Measurements from ENCODE around the gene BRICD5.

Gene BRICD5

GRCh38 chr16:2195322-2196161, 15.1 kb downstream of the BRICD5 start:
- TF ChIP-seq, protein P1, sequence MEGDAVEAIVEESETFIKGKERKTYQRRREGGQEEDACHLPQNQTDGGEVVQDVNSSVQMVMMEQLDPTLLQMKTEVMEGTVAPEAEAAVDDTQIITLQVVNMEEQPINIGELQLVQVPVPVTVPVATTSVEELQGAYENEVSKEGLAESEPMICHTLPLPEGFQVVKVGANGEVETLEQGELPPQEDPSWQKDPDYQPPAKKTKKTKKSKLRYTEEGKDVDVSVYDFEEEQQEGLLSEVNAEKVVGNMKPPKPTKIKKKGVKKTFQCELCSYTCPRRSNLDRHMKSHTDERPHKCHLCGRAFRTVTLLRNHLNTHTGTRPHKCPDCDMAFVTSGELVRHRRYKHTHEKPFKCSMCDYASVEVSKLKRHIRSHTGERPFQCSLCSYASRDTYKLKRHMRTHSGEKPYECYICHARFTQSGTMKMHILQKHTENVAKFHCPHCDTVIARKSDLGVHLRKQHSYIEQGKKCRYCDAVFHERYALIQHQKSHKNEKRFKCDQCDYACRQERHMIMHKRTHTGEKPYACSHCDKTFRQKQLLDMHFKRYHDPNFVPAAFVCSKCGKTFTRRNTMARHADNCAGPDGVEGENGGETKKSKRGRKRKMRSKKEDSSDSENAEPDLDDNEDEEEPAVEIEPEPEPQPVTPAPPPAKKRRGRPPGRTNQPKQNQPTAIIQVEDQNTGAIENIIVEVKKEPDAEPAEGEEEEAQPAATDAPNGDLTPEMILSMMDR (IDR thresholded peaks at IDR 0.05): no peak

GRCh38 chr16:2194852-2195321, 15.8 kb downstream of the BRICD5 start:
- no peak overlapping the region for H3K27ac ChIP-seq
- H3K27me3 ChIP-seq (ENCODE audit: control insufficient read depth, insufficient read depth, low read length): no peaks in the 10 kb centered on the region
- peaks cover 2% of the 10 kb centered on the region for H3K79me2 ChIP-seq
- H3K4me3 ChIP-seq (ENCODE audit: low read depth, low read length): peak overlapping the region; percentile 53
- peaks cover 7% of the 10 kb centered on the region for H3K4me1 ChIP-seq
- peak overlapping the region; percentile 82 for H3K4me2 ChIP-seq (ENCODE audit: low read length)
- peak overlapping the region; percentile 76 for H2AFZ ChIP-seq
- no peak overlapping the region for H3K9ac ChIP-seq
- no peaks in the 10 kb centered on the region for H3K36me3 ChIP-seq (ENCODE audit: control insufficient read depth, insufficient read depth, low read length)
- no peaks in the 10 kb centered on the region for H3K9me3 ChIP-seq (ENCODE audit: control insufficient read depth, low read length)
- TF ChIP-seq, protein P1 (IDR thresholded peaks at IDR 0.05): peak; percentile 44

More at GRCh38 chr16:2195322-2196161, 15.1 kb downstream of the BRICD5 start:
- H3K79me2 ChIP-seq: peaks cover 2% of the 10 kb centered on the region
- no peak overlapping the region for H3K27ac ChIP-seq
- H2AFZ ChIP-seq: peak overlapping the region; percentile 76
- H3K4me1 ChIP-seq: peaks cover 7% of the 10 kb centered on the region
- no peaks in the 10 kb centered on the region for H3K36me3 ChIP-seq (ENCODE audit: control insufficient read depth, insufficient read depth, low read length)
- peak overlapping the region; percentile 53 for H3K4me3 ChIP-seq (ENCODE audit: low read depth, low read length)
- no peak overlapping the region for H3K9ac ChIP-seq
- peak overlapping the region; percentile 82 for H3K4me2 ChIP-seq (ENCODE audit: low read length)
- H3K9me3 ChIP-seq (ENCODE audit: control insufficient read depth, low read length): no peaks in the 10 kb centered on the region
- no peaks in the 10 kb centered on the region for H3K27me3 ChIP-seq (ENCODE audit: control insufficient read depth, insufficient read depth, low read length)

GRCh38 chr16:2194166-2194834, 16.4 kb downstream of the BRICD5 start:
- H3K27me3 ChIP-seq (ENCODE audit: control insufficient read depth, insufficient read depth, low read length): no peaks in the 10 kb centered on the region
- H3K4me2 ChIP-seq (ENCODE audit: low read length): no peak overlapping the region
- H3K27ac ChIP-seq: no peak overlapping the region
- H3K79me2 ChIP-seq: peaks cover 2% of the 10 kb centered on the region
- no peak overlapping the region for H2AFZ ChIP-seq
- peaks cover 7% of the 10 kb centered on the region for H3K4me1 ChIP-seq
- no peaks in the 10 kb centered on the region for H3K9me3 ChIP-seq (ENCODE audit: control insufficient read depth, low read length)
- H3K36me3 ChIP-seq (ENCODE audit: control insufficient read depth, insufficient read depth, low read length): no peaks in the 10 kb centered on the region
- H3K9ac ChIP-seq: no peak overlapping the region
- TF ChIP-seq, protein P1 (IDR thresholded peaks at IDR 0.05): no peak
- H3K4me3 ChIP-seq (ENCODE audit: low read depth, low read length): no peak overlapping the region

- H3K4me3 ChIP-seq (ENCODE audit: low read depth, low read length): no peak overlapping the region
- H3K79me2 ChIP-seq: peaks cover 2% of the 10 kb centered on the region
- H3K4me1 ChIP-seq: peaks cover 7% of the 10 kb centered on the region
- H3K27me3 ChIP-seq (ENCODE audit: control insufficient read depth, insufficient read depth, low read length): no peaks in the 10 kb centered on the region
- H3K4me2 ChIP-seq (ENCODE audit: low read length): no peak overlapping the region
- TF ChIP-seq, protein P1 (IDR thresholded peaks at IDR 0.05): no peak
- no peaks in the 10 kb centered on the region for H3K36me3 ChIP-seq (ENCODE audit: control insufficient read depth, insufficient read depth, low read length)
- no peak overlapping the region for H3K9ac ChIP-seq
- no peaks in the 10 kb centered on the region for H3K9me3 ChIP-seq (ENCODE audit: control insufficient read depth, low read length)
- no peak overlapping the region for H2AFZ ChIP-seq
- no peak overlapping the region for H3K27ac ChIP-seq
Observed at GRCh38 chr16:2191446-2191706, 19.3 kb downstream of the BRICD5 start.
